Sigmoid colon (tissue), 3 donors: ENCODE results near the gene CENPM.

Experiments used
- CTCF ChIP-seq, 4 experiments: fragments of 450-650 bp in 3 of 4; fragments of 200-600 bp in 1 of 4; IDR thresholded peaks; one replicate each; pipeline ENCODE4 v1.5.1; 2016 to 2019; ENCODE audit warnings: antibody characterized with exemption in 4 of 4, mild to moderate bottlenecking in 3 of 4, moderate library complexity in 2 of 4
- POLR2A ChIP-seq, 2 donors: fragments of 450-650 bp; IDR thresholded peaks; one replicate each; pipeline ENCODE4 v1.6.1; 2016; ENCODE audit warnings: antibody characterized with exemption in 2 of 2, mild to moderate bottlenecking in 2 of 2, moderate library complexity in 2 of 2

- no peak for TF ChIP-seq POLR2A (IDR thresholded peaks at IDR 0.05)
- no peak for TF ChIP-seq CTCF (IDR thresholded peaks at IDR 0.05)
These were observed 31.7 kb downstream of the CENPM start, which contains the start of gene SHISA8 for GRCh38 chr22:41915035-41915785.
